Activated T-helper 1 cell treated with Interleukin-2 at 50 U/mL for 16 hours (primary cell): Measurements from ENCODE around the gene DHRS13.
A peak's percentile ranks its signal among the peaks of the same experiment; 100 is the strongest.

Experiments
- DNase-seq: peaks from one replicate; pipeline ENCODE4 v3.0.0-alpha.2; 2020; ENCODE audit warnings: low read depth

The DHRS13 gene

GRCh38 chr17:28902819-28903545 lies at the start of gene DHRS13:
TSS of gene DHRS13 (minus strand) at chr17:28903079. CDS start at chr17:28902944, 135 bp downstream.
- peak; percentile 95 for DNase-seq

GRCh38 chr17:28951991-28952975 lies 49.4 kb upstream of the DHRS13 start:
- peak; percentile 91 for DNase-seq

- DNase-seq: peak; percentile 99
Measured at GRCh38 chr17:28951428-28951990, 48.6 kb upstream of the DHRS13 start, which contains the start of gene PHF12. TSS of gene PHF12 (minus strand) at chr17:28951518. CDS start at chr17:28950960, 558 bp downstream.

- DNase-seq: peak; percentile 10
Measured at GRCh38 chr17:28950752-28951427, 48.0 kb upstream of the DHRS13 start.

GRCh38 chr17:28950017-28950751 lies 47.3 kb upstream of the DHRS13 start:
- DNase-seq: peak; percentile 39

- peak; percentile 34 for DNase-seq
Measured at GRCh38 chr17:28949185-28950016, 46.5 kb upstream of the DHRS13 start.

- DNase-seq: no peak
Measured at GRCh38 chr17:28948873-28949184, 46.0 kb upstream of the DHRS13 start.

- DNase-seq: no peak
Measured at GRCh38 chr17:28948342-28948741, 45.5 kb upstream of the DHRS13 start.

- no peak for DNase-seq
Measured at GRCh38 chr17:28947639-28948038, 44.8 kb upstream of the DHRS13 start.

GRCh38 chr17:28946239-28946638 lies 43.4 kb upstream of the DHRS13 start:
- no peak for DNase-seq

GRCh38 chr17:28944862-28945741 lies 42.2 kb upstream of the DHRS13 start:
- DNase-seq: no peak

- no peak for DNase-seq
Measured at GRCh38 chr17:28944343-28944742, 41.5 kb upstream of the DHRS13 start.

- no peak for DNase-seq
Measured at GRCh38 chr17:28942925-28943324, 40.0 kb upstream of the DHRS13 start.

GRCh38 chr17:28941251-28941650 lies 38.4 kb upstream of the DHRS13 start:
- DNase-seq: no peak

- DNase-seq: no peak
Measured at GRCh38 chr17:28940675-28941074, 37.8 kb upstream of the DHRS13 start.

- DNase-seq: no peak
Measured at GRCh38 chr17:28940142-28940541, 37.3 kb upstream of the DHRS13 start.

- DNase-seq: no peak
Measured at GRCh38 chr17:28938552-28938951, 35.7 kb upstream of the DHRS13 start.

- no peak for DNase-seq
Measured at GRCh38 chr17:28937044-28937729, 34.3 kb upstream of the DHRS13 start.
